Ramos (cell line): Measurements from ENCODE around the gene SYT1.
"Not testable (repeated sequence)": the region's sequence is repeated elsewhere in the genome, so short reads cannot be mapped to it uniquely, and the experiment has no call there.

Experiments
- in situ Hi-C: fragments of 300-500 bp; cut with MboI; formaldehyde crosslinking; loops from one replicate; pipeline ENCODE4 v1.14.3; 2022; ENCODE audit warnings: low sequenced_read_pairs; ENCODE audit not compliant: unreplicated experiment

The SYT1 gene

DNA sequence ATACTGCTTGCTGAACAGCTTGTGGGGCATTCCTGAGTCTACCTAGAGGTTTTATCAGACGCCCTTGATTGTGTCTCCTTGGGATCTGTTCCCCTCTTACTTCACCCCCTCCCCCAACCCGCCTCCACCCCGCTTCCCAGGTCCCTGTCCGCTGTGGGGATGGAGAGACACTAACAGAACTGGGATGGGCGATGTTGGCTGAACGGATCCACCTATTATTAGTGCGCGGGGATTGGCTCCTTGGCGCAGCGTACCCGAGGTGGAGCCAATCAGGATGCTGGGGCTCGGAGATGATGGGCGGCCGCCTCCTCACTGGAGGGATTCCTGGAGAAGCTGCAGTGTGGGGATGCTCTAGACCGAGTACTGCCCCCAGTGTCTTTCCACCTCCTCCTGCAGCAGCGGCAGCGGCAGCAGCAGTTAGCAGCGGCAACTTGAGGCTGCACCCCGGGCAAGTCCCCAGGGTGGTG, at the start of gene SYT1:
TSS of gene SYT1 (plus strand) at position 372 of the 467 bp plus-strand sequence.
- in situ Hi-C loops = no loop called here

DNA sequence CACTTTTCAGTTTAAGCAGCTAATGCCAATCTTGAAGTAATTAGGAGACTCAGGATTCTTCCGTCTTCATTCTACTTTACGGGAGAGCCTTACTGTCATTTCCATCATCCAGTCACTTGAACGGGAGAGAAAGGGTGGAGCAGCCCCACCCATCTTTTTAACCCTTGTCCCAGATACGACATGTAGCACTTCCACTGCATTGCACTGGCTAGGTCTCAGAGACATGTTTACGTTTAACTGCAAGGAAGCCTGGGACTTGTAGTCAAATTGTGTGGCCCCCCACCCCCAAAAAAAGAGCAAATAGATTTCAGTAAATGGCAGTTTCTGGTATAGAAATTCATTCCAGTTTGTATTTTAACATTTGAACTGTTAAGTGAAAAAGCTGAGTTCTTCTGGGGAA, 46.1 kb upstream of the SYT1 start:
- in situ Hi-C loops = no loop called here

DNA sequence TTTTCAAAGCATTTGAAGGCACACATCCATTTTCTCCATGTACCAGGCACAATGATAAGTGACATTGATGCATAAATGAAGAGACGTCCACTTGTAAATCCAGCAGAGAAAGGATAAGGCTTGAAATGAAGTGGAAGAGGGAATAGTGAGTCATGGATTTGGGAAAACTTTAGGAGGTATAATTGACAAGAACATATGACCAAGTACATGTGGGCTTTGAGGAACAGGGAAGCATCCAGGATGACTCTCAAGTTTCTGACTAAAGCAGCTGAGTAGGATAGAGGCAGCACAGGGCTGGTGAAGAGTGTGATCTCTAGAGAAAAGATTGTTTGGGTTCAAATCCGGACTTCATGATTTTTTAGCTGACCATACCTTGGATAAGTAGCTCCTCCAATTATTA, 43.6 kb upstream of the SYT1 start:
- in situ Hi-C loops = no loop called here

DNA sequence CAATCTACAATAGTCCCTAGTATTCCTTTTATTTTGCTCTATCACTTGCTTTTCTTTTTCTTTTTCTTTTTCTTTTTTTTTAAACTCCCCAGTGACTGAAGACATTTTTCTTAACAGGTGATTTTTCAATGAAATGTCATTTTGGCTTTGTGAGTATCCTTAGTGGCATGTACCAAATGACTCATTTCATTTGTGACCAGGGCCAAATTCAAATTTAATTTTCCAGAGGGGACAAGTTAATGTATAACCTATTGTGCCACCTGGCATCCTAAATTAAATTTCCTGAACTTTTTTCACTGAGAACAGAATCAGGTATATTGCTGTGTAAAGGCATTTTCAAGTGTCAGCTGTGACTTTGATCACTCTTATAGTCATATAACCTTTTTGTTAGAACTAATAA, 39.7 kb upstream of the SYT1 start:
- in situ Hi-C loops = no loop called here

DNA sequence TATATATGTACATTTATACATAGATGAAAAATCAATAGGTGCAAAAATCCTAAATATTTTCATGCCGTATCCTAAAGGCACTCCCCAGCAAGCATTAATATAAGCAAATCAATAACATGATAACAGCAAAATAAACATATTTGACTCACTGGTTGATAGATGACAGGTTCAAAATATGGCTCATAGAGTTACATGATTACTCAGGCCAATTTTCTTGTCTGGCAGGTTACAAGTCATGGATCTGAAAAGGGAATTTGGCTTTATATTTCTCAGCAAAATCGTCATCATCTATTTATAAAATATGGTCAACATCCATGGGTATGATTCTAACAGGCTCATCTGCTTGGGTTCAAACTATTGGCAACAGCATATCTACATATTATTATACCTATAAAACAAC, 34.9 kb upstream of the SYT1 start:
- in situ Hi-C loops = no loop called here

DNA sequence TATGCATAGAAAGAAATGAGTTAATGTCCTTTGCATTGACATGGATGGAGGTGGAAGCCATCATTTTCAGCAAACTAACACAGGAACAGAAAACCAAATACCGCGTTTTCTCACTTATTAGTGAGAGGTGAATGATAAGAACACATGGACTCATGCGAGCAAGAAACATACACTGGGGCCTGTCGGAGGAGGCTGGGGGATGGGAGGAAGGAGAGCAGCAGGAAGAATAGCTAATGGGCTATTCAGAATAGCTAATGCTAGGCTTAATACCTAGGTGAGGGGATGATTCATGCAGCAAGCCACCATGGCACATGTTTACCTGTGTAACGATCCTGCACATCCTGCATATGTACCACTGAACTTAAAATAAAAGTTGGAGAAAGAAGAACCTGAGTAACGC, 29.1 kb upstream of the SYT1 start:
- in situ Hi-C loops = no loop called here

DNA sequence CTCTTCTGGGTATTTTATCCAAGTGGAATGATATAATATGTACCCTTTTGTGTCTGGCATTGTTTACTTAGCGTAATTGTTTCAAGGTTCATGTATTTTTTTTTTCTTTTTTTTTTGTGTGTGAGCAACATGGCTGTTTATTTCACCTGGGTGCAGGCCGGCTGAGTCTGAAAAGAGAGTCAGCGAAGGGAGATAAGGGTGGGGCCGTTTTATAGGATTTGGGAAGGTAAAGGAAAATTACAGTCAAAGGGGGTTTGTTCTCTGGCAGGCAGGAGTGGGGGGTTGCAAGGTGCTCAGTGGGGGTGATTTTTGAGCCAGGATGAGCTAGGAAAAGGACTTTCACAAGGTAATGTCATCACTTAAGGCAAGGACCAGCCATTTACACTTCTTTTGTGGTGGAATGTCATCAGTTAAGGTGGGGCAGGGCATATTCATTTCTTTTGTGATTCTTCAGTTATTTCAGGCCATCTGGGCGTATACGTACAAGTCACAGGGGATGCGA, 24.0 kb upstream of the SYT1 start:
- in situ Hi-C loops = not testable (repeated sequence)

DNA sequence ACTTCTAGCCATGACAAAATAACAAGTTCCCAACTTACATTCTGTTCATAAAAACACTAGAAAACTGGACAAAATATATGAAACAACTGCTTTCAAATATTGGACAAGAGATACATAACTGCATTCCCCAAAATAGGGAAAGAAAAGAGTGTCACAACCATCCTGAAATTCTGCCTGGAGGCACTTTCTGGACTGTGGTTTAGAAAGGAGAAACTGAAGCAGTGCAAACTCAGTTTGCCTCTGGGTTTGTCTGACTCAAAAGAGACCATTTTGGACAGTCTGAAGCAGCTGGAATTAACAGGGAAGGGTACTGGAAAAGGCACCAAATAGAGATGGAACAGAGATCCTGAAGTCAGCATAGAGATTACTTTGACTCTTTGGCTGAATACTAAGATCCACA, 11.3 kb upstream of the SYT1 start:
- in situ Hi-C loops = no loop called here

DNA sequence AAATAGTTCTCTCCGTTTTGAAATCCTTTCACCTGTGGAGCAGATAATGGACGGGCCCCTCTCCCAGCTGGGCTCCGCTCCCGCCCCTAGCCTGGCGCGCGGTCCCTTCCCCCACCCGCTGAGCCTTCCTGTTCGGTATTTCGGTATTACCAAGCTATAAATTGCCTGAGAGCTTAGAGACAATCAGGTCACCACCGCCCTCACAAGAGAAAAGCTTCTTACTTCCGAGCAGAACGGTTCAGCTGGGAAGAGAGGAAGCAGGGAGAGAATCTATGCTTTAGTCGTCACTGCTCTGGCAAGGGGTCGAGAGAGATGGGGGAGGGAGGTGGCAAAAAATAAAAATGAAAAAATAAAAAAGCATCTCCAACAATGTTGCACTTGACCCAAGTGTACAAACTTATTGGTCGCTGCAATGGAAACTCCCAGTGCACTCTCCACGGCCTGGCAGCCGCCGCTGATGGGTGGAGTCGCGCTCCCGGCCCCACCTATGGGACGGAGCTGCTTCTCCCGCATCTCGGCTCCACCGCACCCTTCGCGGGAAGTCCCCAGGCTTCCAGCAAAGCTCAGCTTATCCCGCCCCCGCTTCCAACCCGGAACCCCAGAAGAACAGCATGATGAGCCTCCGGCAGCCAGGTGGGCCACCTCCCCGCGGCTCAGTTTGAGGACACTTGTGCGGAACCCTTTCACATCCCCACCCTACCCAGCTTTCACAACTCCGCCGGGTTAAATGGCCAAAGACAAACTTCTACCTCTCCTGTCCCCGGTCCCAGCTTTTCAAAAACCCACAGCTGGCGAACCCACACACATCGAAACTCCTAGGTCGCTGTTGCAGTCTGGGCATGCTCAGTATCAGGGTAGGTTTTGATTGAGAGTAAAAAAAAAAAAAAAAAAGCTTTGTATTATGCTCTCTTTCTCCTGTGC, 832 bp upstream of the SYT1 start:
- in situ Hi-C loops = no loop called here

DNA sequence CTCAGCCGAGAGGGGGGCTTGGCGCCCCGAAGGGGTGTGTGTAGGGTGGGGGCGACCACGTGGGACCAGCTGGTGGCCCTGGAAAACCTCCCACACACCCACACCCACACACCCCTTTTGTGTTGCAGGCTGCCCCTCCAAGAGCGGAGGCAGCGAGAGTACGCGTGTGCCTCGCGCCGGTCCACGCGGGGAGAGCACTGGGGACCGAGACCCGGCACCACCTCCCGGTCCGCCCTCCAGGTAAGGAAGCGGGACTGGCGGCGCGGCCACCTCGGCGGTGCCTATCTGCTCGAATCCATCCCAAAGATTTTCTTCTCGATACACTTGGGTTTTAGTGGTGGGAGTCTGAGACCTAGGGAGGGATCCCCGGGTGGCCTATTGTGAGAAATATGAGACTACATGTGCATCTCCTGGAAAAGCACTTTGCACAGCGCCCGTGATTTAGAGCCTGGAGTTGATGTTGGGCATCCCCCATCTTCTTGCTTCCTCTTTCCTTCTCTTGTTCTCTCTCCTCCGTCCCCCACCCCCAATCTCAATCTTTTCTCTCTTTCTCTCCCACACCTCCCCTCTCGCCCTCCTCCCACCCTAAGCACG, 393 bp downstream of the SYT1 start:
- in situ Hi-C loops = no loop called here

DNA sequence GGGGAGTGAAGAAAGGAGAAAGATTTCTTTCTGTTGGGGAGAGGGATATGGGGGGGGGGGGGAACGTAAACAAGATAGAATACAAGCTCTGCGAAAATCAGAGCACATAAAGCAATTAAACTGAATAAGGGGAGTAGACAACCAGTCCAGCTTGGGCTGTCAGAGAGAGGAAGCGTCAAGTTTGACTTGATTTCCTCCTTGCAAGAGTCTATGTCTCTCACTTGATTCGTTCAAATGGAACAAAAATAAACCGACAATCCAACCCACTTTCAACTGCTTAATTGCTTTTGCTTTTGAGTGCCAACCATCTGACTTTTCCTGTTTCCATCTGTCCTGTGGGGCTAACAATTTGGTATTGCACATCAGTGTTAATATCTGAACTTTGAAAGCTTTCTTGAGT, 942 bp downstream of the SYT1 start:
- in situ Hi-C loops = no loop called here

DNA sequence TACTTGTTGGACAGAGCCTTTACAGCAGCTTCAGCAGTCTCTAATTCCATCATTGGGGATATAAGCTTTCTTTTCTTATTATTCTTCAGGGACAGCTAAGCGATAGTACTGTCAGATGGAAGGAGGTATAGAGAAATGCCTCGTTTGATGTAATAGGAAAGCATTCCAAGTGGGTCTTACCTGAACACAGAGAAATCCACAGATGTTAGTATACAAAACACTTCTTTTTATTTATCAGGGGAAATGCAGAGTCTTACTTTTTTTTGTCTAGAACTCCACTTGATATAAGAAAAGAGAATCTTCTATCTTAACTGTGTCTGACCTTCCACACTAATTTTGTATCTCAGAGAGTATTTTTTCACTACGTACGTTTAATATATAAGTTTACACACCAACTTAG, 1.9 kb downstream of the SYT1 start:
- in situ Hi-C loops = no loop called here

DNA sequence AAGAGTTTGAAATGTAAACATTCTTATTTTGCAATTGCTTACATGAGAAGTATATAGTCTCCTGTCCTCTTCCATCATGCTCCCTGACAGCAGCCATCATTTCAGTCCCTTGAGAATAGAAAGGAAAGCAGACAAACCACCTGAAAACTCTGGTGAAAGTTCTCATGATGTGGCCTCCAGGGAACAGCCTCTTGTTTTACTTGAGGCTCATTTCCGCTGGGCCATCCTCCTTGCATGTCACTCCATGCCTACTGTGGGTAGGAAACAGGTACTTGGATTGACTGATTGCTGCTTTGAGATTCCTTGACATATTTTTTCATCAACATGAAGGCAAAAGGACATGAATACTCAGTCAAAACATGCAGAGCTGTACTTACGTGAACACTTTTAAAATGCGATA, 6.0 kb downstream of the SYT1 start:
- in situ Hi-C loops = no loop called here

DNA sequence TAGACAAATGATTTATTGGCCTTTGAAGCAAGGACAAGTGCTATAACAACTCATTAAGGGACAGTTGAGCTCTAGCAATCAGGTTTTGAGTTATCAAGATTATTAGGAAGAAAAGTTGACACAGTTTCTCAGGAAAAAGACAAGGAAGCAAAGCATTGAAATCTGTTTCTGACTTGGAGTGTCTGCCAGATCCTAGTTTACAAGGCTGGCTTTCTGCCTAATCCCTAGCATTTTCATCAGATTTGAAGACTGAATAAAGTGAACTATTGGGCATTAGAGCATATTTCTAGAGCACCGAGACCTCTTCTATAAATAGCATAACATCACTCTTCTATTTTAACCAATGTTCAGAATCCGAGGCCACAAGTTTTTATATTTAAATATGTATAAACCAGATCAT, 7.0 kb downstream of the SYT1 start:
- in situ Hi-C loops = no loop called here

DNA sequence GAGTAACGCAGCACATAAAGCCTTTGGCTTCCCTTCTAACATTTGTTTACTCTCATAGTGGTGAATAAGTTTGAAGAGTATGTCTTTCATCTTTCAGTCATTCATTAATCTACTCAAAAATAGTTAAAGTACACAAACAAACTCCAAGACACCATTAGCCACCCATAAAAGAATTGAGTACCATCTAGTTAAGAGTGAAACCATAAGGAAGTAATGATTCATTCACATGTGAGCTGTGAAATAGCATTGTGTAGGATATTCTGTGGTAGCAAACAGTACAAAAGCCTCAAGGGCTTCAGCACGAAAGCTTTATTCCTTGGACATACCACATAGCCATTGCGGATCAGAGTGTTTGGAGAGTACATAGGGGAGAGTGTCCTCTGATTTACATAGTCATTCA, 13.9 kb downstream of the SYT1 start:
- in situ Hi-C loops = no loop called here

DNA sequence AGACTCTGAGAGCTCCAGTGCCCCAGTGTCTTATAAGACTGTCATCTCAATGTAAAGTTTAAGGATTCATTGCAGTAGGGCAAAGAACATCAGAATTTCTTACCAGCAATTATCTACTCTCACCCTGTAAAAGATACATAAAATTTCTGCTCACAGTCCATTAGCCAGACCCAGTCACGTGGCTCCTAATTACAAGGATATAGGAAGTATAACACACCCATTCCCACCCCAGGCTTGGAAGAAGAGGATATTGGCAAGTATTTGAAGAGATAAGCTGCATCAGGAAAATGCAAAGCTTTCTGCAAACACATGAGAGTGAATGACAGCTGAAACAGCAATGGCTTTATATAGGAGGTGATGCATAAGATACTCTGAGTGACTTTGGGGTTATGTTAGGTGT, 14.3 kb downstream of the SYT1 start:
- in situ Hi-C loops = no loop called here

DNA sequence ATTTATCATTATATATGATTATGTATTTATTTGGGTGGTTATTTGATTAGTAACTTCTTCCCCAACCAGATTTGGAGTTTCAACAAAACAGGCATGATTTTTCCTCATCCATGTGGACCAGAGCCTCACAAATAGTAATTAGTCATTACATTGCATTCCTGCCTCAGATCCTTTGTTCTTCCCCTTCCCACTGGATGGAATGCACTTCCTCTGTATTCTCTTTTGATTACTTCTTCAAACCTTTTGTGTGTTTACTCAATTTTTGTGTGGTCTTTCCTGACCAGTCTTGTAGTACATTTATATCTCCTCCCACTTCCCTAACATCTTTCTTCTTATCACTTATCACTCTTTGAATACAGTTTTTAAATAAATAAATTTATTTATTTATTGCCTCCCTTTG, 15.5 kb downstream of the SYT1 start:
- in situ Hi-C loops = no loop called here

DNA sequence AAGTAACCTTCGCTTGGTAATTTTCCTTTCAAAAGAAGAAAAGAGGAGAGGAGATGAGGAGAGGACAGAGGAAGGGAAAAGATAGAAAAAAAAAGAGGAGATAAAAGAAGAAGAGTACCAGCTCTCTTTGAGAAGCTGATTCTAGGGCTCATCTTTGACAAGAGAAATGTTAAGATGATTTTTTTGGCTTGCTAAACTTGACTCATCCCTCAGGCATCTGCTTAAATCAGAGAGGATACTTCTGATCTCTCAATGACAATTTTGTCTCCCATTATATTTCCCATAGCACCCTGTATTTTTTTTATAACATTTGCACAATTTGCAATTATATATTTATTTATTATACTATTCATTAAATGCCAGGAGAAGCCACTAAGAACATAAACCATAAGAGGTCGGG, 17.1 kb downstream of the SYT1 start:
- in situ Hi-C loops = no loop called here

DNA sequence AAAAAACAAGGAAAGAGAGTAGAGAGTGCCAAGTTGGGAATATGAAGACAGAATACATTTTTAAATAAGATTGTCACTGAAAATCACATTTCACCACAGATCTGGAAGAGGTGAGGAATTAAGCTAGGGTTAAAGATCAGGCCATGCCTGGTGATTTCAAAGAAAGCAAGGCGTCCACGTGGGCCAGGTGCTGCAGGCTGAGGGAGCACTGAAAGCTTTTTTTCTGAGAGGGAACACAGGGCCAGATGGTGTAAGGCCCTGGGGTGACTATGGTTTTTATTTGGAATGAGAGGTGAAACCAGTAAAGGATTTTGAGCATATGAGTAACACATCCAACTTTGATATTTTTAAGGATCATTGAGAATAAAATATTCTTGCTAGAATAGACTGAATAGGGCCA, 20.9 kb downstream of the SYT1 start:
- in situ Hi-C loops = no loop called here

DNA sequence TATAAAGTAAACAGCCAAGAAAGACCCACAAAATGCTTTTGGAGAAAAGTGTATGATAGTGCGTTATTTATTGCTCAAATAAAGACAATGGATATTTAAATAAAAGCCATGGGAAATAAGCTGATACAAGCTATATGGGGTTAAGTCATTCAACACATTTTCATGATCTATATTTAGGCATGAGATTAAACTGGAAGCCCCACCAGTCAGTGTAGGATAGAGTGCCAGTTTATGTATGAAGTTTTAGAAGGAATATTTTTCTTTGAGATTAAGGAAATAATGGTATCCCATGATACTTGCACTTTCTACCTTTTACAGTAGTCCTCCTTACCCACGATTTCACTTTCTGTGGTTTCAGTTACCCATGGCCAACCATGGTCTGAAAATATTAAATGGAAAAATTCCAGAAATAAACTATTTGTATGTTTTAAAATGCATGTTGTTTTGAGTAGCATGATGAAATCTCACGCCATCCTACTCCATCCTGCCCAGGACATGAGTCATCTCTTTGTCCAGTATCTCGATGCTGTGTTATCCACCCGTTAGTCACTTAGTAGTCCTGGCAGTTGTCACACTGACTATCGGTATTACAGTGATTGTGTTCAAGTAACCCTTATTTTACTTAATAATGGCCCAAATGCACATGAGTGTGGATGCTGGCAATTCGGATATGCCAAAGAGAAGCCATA, 22.3 kb downstream of the SYT1 start:
- in situ Hi-C loops = no loop called here

DNA sequence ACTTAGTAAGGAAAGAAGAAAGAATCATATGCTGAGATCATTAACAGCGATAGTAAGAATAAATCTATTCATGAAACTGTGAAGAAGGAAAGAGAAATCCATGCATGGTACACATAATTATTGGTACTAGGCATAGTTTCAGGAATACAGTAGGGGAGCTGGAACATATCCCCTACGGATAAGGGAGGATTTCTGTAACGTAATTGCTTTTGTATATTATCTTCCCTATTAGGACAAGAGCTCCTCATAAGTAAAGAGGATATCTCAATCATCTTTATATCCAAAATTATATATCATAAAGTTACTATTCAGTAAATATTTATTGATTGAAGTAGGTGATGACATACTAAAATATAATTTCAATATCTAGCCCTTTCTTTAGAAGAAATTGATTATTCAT, 22.9 kb downstream of the SYT1 start:
- in situ Hi-C loops = no loop called here
